ENCODE data around the gene GJB5. TPM values are rescaled to one million over a fixed set of nuclear protein-coding genes. Genes with fewer than 3 reads are reported as not detected.

The GJB5 gene
- total and polyA plus RNA-seq, 2 donors from 2014 or later, result not detected

DNA sequence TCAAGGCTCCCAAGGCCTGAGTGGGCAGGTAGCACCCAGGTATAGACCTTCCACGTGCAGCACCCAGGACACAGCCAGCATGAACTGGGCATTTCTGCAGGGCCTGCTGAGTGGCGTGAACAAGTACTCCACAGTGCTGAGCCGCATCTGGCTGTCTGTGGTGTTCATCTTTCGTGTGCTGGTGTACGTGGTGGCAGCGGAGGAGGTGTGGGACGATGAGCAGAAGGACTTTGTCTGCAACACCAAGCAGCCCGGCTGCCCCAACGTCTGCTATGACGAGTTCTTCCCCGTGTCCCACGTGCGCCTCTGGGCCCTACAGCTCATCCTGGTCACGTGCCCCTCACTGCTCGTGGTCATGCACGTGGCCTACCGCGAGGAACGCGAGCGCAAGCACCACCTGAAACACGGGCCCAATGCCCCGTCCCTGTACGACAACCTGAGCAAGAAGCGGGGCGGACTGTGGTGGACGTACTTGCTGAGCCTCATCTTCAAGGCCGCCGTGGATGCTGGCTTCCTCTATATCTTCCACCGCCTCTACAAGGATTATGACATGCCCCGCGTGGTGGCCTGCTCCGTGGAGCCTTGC is 6.4 kb downstream of the GJB5 start:
- FAIRE-seq (no peak), DNase-seq (peak in 1 of 5 donors; percentile 62)
- no peak overlapping the region for H3K9ac ChIP-seq (ENCODE audit: low read length in 3 of 3)
- H3K9me3 ChIP-seq (ENCODE audit: control insufficient read depth in 2 of 3, insufficient read depth in 1 of 3, low read length in 3 of 3), result no peaks in the 10 kb centered on the region
- no peak overlapping the region for H3K27ac ChIP-seq (ENCODE audit: low read depth in 2 of 2, low read length in 2 of 2)
- intact Hi-C loops (cut with DNase I), result no loop called here
- H3K4me3 ChIP-seq (ENCODE audit: low read length in 3 of 3), result no peak overlapping the region
- no peaks in the 10 kb centered on the region for H3K36me3 ChIP-seq (ENCODE audit: control insufficient read depth in 2 of 3, insufficient read depth in 3 of 3, low read length in 3 of 3)
- TF ChIP-seq, protein P1, sequence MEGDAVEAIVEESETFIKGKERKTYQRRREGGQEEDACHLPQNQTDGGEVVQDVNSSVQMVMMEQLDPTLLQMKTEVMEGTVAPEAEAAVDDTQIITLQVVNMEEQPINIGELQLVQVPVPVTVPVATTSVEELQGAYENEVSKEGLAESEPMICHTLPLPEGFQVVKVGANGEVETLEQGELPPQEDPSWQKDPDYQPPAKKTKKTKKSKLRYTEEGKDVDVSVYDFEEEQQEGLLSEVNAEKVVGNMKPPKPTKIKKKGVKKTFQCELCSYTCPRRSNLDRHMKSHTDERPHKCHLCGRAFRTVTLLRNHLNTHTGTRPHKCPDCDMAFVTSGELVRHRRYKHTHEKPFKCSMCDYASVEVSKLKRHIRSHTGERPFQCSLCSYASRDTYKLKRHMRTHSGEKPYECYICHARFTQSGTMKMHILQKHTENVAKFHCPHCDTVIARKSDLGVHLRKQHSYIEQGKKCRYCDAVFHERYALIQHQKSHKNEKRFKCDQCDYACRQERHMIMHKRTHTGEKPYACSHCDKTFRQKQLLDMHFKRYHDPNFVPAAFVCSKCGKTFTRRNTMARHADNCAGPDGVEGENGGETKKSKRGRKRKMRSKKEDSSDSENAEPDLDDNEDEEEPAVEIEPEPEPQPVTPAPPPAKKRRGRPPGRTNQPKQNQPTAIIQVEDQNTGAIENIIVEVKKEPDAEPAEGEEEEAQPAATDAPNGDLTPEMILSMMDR (IDR thresholded peaks at IDR 0.05; ENCODE audit: borderline replicate concordance, extremely low read depth, insufficient read depth), result no peak
- H3K4me1 ChIP-seq (ENCODE audit: control insufficient read depth in 2 of 3, insufficient read depth in 2 of 3, low read depth in 1 of 3, low read length in 3 of 3), result no peaks in the 10 kb centered on the region
- H3K27me3 ChIP-seq (ENCODE audit: control insufficient read depth, insufficient read depth, low read length), result no peaks in the 10 kb centered on the region

DNA sequence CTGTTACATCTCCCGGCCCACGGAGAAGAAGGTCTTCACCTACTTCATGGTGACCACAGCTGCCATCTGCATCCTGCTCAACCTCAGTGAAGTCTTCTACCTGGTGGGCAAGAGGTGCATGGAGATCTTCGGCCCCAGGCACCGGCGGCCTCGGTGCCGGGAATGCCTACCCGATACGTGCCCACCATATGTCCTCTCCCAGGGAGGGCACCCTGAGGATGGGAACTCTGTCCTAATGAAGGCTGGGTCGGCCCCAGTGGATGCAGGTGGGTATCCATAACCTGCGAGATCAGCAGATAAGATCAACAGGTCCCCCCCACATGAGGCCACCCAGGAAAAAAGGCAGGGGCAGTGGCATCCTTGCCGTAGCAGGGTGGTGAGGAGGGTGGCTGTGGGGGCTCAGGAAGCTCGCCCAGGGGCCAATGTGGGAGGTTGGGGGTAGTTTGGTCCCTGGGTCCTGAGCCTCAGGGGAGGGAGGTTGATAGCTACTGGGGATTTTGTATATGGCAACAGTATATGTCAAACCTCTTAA is 7.0 kb downstream of the GJB5 start:
- TF ChIP-seq, protein P1 (IDR thresholded peaks at IDR 0.05; ENCODE audit: borderline replicate concordance, extremely low read depth, insufficient read depth), result no peak
- no peak overlapping the region for H3K27ac ChIP-seq (ENCODE audit: low read depth in 2 of 2, low read length in 2 of 2)

DNA sequence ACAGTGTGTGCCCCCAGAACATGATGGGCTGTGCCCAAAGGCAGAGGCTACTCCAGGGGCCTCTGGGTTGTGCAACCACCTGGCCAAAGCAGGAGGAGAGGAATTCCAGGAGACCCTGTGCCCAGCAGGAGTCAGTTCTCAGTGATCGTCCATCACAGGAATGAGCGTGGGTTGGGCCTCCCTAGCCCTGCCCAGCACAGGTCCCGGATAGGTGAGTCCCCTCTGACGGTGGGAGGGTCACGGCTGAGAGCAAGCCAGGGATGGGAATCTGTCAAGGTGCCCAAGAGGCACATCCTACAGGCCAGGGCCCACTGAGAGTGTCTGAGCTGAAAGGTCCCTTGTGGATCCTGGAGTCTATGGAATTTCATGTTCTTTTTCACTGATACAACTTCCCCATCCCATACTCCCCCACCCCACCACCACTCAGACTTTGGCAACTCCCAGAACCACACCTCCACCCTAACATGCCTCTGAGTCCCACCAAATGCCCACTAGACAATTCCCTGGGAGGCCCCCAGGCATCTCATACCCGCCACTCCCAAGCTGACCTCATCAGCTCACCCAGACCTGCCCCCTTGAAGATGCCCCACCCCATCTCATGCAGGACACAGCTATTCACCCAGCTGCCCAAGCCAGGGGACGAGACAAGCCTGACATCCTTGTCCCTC is 7.8 kb downstream of the GJB5 start:
- Histone ChIP-seq H3K27me3 (ENCODE audit: control insufficient read depth, insufficient read depth, low read length) (no peaks in the 10 kb centered on the region), H3K27ac (ENCODE audit: low read depth in 2 of 2, low read length in 2 of 2) (no peak overlapping the region), H3K9ac (ENCODE audit: low read length in 3 of 3) (no peak overlapping the region), H3K4me1 (ENCODE audit: control insufficient read depth in 2 of 3, insufficient read depth in 2 of 3, low read depth in 1 of 3, low read length in 3 of 3) (no peaks in the 10 kb centered on the region), H3K9me3 (ENCODE audit: control insufficient read depth in 2 of 3, insufficient read depth in 1 of 3, low read length in 3 of 3) (no peaks in the 10 kb centered on the region), H3K36me3 (ENCODE audit: control insufficient read depth in 2 of 3, insufficient read depth in 3 of 3, low read length in 3 of 3) (no peaks in the 10 kb centered on the region), H3K4me3 (ENCODE audit: low read length in 3 of 3) (no peak overlapping the region)
- DNase-seq, result peak in 1 of 5 donors; percentile 48
- no peak for FAIRE-seq
- TF ChIP-seq, protein P1 (IDR thresholded peaks at IDR 0.05; ENCODE audit: borderline replicate concordance, extremely low read depth, insufficient read depth), result no peak
- intact Hi-C loops (cut with DNase I), result no loop called here

More for the DNA sequence above, 7.0 kb downstream of the GJB5 start:
- Histone ChIP-seq H3K27me3 (ENCODE audit: control insufficient read depth, insufficient read depth, low read length) (no peaks in the 10 kb centered on the region), H3K9me3 (ENCODE audit: control insufficient read depth in 2 of 3, insufficient read depth in 1 of 3, low read length in 3 of 3) (no peaks in the 10 kb centered on the region), H3K4me3 (ENCODE audit: low read length in 3 of 3) (no peak overlapping the region), H3K9ac (ENCODE audit: low read length in 3 of 3) (no peak overlapping the region), H3K4me1 (ENCODE audit: control insufficient read depth in 2 of 3, insufficient read depth in 2 of 3, low read depth in 1 of 3, low read length in 3 of 3) (no peaks in the 10 kb centered on the region), H3K36me3 (ENCODE audit: control insufficient read depth in 2 of 3, insufficient read depth in 3 of 3, low read length in 3 of 3) (no peaks in the 10 kb centered on the region)
- no peak for FAIRE-seq
- DNase-seq, result peak in 1 of 5 donors; percentile 49
- intact Hi-C loops (cut with DNase I), result no loop called here

All from kidney (tissue), 14 donors.